ENCODE data around the gene PCGF3. TPM values are rescaled to one million over a fixed set of nuclear protein-coding genes. Genes with fewer than 3 reads are reported as not detected.

The PCGF3 gene
- total RNA-seq, 1 donor = 43.1 TPM

DNA sequence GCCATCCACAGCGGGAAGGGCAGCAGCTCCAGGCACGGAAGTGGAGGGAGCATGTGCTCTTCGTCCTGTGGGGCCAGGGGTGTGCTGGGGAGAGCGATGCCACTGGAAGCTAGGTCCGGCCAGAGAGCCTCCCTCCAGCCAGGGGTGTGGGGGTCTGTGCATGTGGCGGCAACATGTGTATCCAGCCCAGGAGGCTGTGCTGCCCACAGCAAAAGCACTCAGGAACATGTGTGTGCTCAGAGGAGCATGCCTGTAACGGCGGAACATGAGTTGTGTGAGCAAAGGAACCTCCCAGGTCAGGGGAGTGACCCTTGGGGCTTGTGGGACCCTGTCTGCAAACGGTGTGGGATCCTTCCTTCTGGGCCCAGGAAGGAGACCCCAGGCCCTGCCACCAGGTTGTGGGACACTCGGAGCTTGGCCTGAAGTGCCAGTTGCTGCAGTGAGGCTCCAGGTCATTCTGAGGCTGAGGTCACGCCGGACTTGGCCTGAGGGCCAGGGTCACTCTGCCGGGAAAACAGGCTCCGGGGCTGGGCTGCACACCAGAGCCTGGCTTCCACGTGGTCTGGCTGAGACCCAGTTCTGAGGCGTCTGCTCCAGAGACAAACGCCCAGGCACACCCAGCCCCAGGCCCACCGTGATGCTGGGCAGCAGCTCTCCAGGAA is 83.1 kb downstream of the PCGF3 start:
- Histone ChIP-seq H3K9me3 (ENCODE audit: low read depth, low read length) (no peaks in the 10 kb centered on the region), H3K27ac (ENCODE audit: low read depth, low read length) (no peak overlapping the region), H3K79me2 (ENCODE audit: insufficient read depth, low read length) (no peaks in the 10 kb centered on the region), H3K27me3 (ENCODE audit: insufficient read depth, low read length) (peaks cover 54% of the 10 kb centered on the region), H3K4me1 (ENCODE audit: insufficient read depth, low read length) (no peaks in the 10 kb centered on the region), H4K20me1 (ENCODE audit: insufficient read depth, low read length) (no peaks in the 10 kb centered on the region), H3K36me3 (ENCODE audit: insufficient read depth, low read length) (no peaks in the 10 kb centered on the region), H3K4me3 (ENCODE audit: insufficient read depth, low read length) (no peak overlapping the region), H2AFZ (ENCODE audit: low read length) (no peak overlapping the region), H3K4me2 (ENCODE audit: insufficient read depth, low read length) (no peak overlapping the region)
- DNase-seq (ENCODE audit: insufficient read length, low spot score, missing footprints) = peak; percentile 83
- TF ChIP-seq, protein P1, sequence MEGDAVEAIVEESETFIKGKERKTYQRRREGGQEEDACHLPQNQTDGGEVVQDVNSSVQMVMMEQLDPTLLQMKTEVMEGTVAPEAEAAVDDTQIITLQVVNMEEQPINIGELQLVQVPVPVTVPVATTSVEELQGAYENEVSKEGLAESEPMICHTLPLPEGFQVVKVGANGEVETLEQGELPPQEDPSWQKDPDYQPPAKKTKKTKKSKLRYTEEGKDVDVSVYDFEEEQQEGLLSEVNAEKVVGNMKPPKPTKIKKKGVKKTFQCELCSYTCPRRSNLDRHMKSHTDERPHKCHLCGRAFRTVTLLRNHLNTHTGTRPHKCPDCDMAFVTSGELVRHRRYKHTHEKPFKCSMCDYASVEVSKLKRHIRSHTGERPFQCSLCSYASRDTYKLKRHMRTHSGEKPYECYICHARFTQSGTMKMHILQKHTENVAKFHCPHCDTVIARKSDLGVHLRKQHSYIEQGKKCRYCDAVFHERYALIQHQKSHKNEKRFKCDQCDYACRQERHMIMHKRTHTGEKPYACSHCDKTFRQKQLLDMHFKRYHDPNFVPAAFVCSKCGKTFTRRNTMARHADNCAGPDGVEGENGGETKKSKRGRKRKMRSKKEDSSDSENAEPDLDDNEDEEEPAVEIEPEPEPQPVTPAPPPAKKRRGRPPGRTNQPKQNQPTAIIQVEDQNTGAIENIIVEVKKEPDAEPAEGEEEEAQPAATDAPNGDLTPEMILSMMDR (IDR thresholded peaks at IDR 0.05; ENCODE audit: extremely low read depth, low read depth, low read length) = no peak

DNA sequence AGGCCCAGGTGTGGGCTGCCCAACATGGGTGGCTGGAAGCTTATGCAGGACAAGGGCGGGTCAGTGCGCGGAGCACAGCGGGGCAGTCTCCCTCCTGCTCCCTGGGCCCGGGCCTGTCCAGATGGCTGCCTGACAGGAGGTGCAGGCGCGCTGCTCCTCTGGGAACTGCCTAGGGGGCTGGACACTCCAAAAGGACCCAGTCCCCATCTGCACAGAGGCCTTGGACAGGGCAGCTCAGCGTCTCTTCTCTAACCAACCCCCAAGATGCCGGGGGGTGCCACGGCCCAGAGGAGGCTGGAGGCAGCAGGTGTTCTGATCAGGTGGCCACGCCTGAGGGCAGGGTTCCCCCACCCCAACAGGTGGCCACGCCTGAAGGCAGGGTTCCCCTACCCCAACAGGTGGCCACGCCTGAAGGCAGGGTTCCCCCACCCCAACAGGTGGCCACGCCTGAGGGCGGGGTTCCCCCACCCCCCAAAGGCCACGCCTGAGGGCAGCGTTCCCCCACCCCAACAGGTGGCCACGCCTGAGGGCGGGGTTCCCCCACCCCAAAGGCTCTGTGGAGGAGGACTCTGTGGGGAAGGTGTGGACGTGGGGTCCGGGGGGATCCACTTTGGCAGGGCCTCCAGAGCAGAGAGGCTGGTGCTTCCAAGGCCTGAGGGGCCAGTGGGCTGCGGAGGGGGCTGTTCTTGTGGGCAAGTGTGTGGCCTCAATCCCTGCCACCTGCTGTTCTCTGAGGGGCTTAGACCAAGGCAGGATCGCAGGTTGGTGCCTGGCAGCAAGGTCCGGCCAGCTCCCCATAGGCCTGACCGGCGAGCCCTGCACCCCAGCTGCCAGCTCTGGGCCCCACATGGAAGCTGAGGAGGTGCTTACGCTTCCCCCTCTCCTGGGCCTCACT is 84.2 kb downstream of the PCGF3 start:
- H3K36me3 ChIP-seq (ENCODE audit: insufficient read depth, low read length) = no peaks in the 10 kb centered on the region
- no peaks in the 10 kb centered on the region for H4K20me1 ChIP-seq (ENCODE audit: insufficient read depth, low read length)
- TF ChIP-seq, protein P1 (IDR thresholded peaks at IDR 0.05; ENCODE audit: extremely low read depth, low read depth, low read length) = no peak
- peak; percentile 68 for DNase-seq (ENCODE audit: insufficient read length, low spot score, missing footprints)
- no peak overlapping the region for H3K27ac ChIP-seq (ENCODE audit: low read depth, low read length)
- no peak overlapping the region for H3K4me3 ChIP-seq (ENCODE audit: insufficient read depth, low read length)
- peaks cover 61% of the 10 kb centered on the region for H3K27me3 ChIP-seq (ENCODE audit: insufficient read depth, low read length)
- H3K4me1 ChIP-seq (ENCODE audit: insufficient read depth, low read length) = no peaks in the 10 kb centered on the region
- no peak overlapping the region for H2AFZ ChIP-seq (ENCODE audit: low read length)
- H3K79me2 ChIP-seq (ENCODE audit: insufficient read depth, low read length) = no peaks in the 10 kb centered on the region
- no peak overlapping the region for H3K4me2 ChIP-seq (ENCODE audit: insufficient read depth, low read length)
- no peaks in the 10 kb centered on the region for H3K9me3 ChIP-seq (ENCODE audit: low read depth, low read length)

DNA sequence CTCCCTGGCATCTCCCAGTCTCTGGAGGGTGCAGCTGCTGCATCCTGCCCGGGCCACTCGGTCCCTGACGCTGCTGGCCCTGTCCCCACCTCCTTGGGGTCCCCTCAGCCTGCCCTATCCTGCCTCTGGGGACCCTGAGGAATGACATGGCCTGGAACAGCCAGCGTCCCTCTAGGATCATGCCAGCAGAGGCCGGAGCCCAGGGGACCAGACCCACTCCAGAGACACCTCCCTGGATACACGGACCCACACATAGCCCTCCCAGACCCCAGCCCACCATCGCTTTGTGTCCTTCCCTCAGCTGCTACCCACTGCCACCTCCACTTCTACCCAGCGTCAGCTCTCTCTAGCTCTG is 84.8 kb downstream of the PCGF3 start:
- H3K9me3 ChIP-seq (ENCODE audit: low read depth, low read length) = no peaks in the 10 kb centered on the region
- H3K79me2 ChIP-seq (ENCODE audit: insufficient read depth, low read length) = no peaks in the 10 kb centered on the region
- H3K27ac ChIP-seq (ENCODE audit: low read depth, low read length) = no peak overlapping the region
- peak; percentile 62 for DNase-seq (ENCODE audit: insufficient read length, low spot score, missing footprints)
- no peaks in the 10 kb centered on the region for H3K4me1 ChIP-seq (ENCODE audit: insufficient read depth, low read length)
- H3K4me3 ChIP-seq (ENCODE audit: insufficient read depth, low read length) = no peak overlapping the region
- no peaks in the 10 kb centered on the region for H3K36me3 ChIP-seq (ENCODE audit: insufficient read depth, low read length)
- no peaks in the 10 kb centered on the region for H4K20me1 ChIP-seq (ENCODE audit: insufficient read depth, low read length)
- peaks cover 61% of the 10 kb centered on the region for H3K27me3 ChIP-seq (ENCODE audit: insufficient read depth, low read length)
- TF ChIP-seq, protein P1 (IDR thresholded peaks at IDR 0.05; ENCODE audit: extremely low read depth, low read depth, low read length) = no peak
- H2AFZ ChIP-seq (ENCODE audit: low read length) = no peak overlapping the region
- H3K4me2 ChIP-seq (ENCODE audit: insufficient read depth, low read length) = no peak overlapping the region

- Histone ChIP-seq H3K27me3 (ENCODE audit: insufficient read depth, low read length) (peaks cover 69% of the 10 kb centered on the region), H3K9me3 (ENCODE audit: low read depth, low read length) (no peaks in the 10 kb centered on the region)
These were observed 85.7 kb downstream of the PCGF3 start for GRCh38 chr4:791252-791897.

More at GRCh38 chr4:791252-791897, 85.7 kb downstream of the PCGF3 start:
- Histone ChIP-seq H3K36me3 (ENCODE audit: insufficient read depth, low read length) (no peaks in the 10 kb centered on the region), H4K20me1 (ENCODE audit: insufficient read depth, low read length) (no peaks in the 10 kb centered on the region), H3K27ac (ENCODE audit: low read depth, low read length) (no peak overlapping the region), H2AFZ (ENCODE audit: low read length) (no peak overlapping the region), H3K4me3 (ENCODE audit: insufficient read depth, low read length) (no peak overlapping the region), H3K79me2 (ENCODE audit: insufficient read depth, low read length) (no peaks in the 10 kb centered on the region), H3K4me1 (ENCODE audit: insufficient read depth, low read length) (no peaks in the 10 kb centered on the region), H3K4me2 (ENCODE audit: insufficient read depth, low read length) (no peak overlapping the region)
- TF ChIP-seq, protein P1 (IDR thresholded peaks at IDR 0.05; ENCODE audit: extremely low read depth, low read depth, low read length) = no peak
- peak; percentile 65 for DNase-seq (ENCODE audit: insufficient read length, low spot score, missing footprints)

Data from osteoblast (primary cell).